CD4-positive, CD25-positive, alpha-beta regulatory T cell (primary cell): ENCODE measurements around the gene LRMDA. TPM values are rescaled to one million over a fixed set of nuclear protein-coding genes. Genes with fewer than 3 reads are reported as not detected.

Source experiments
- ATAC-seq, 2 donors: fragments of 150-1000 bp; cut with Tn5 transposase; one replicate each; pipeline ENCODE4 v1.10.0; 2021; ENCODE audit warnings: low read depth in 2 of 2, moderate number of reproducible peaks in 2 of 2, moderate library complexity in 1 of 2
- DNase-seq, 3 donors: peaks; one replicate each; pipeline versions ENCODE4 v3.0.0 to v3.0.0-alpha.2; 2012 to 2022; ENCODE audit warnings: mixed read lengths in 1 of 3
- H3K27ac ChIP-seq: one replicate; pipeline ENCODE4 v1.7.0; 2013; ENCODE audit warnings: mild to moderate bottlenecking, low read length; ENCODE audit not compliant: insufficient read depth, poor library complexity, severe bottlenecking
- H3K27me3 ChIP-seq: one replicate; pipeline ENCODE4 v1.7.0; 2013; ENCODE audit warnings: low read length; ENCODE audit not compliant: control insufficient read depth, insufficient read depth
- H3K36me3 ChIP-seq: one replicate; pipeline ENCODE4 v1.7.0; 2013; ENCODE audit warnings: mild to moderate bottlenecking, low read length, moderate library complexity; ENCODE audit not compliant: control insufficient read depth, insufficient read depth
- H3K4me1 ChIP-seq: 2 replicates; pipeline ENCODE4 v1.7.0; 2013; ENCODE audit warnings: mild to moderate bottlenecking, low read length; ENCODE audit not compliant: insufficient read depth, control insufficient read depth, poor library complexity, severe bottlenecking
- H3K4me3 ChIP-seq: one replicate; pipeline ENCODE4 v1.7.0; 2013; ENCODE audit warnings: low read depth, mild to moderate bottlenecking, low read length, moderate library complexity
- H3K9me3 ChIP-seq, 2 experiments: 1 replicate in 1 of 2; 2 replicates in 1 of 2; pipeline ENCODE4 v1.7.0; 2013; ENCODE audit warnings: low read length in 2 of 2, mild to moderate bottlenecking in 1 of 2, moderate library complexity in 1 of 2; ENCODE audit not compliant: control insufficient read depth in 2 of 2
- H3K27ac Mint-ChIP-seq, 3 donors: one replicate each; pipeline ENCODE4 v1.8.0; 2020 to 2022; ENCODE audit warnings: mild to moderate bottlenecking in 3 of 3, mixed read lengths in 3 of 3, moderate library complexity in 2 of 3
- H3K27me3 Mint-ChIP-seq: one replicate; pipeline ENCODE4 v1.8.0; 2022; ENCODE audit warnings: mild to moderate bottlenecking, mixed read lengths
- H3K36me3 Mint-ChIP-seq: one replicate; pipeline ENCODE4 v1.8.0; 2020; ENCODE audit warnings: mixed read lengths
- H3K4me1 Mint-ChIP-seq, 4 donors: one replicate each; pipeline ENCODE4 v1.8.0; 2020 to 2022; ENCODE audit warnings: mixed read lengths in 4 of 4, mild to moderate bottlenecking in 1 of 4
- H3K4me3 Mint-ChIP-seq, 4 donors: one replicate each; pipeline ENCODE4 v1.8.0; 2020 to 2022; ENCODE audit warnings: mild to moderate bottlenecking in 4 of 4, mixed read lengths in 4 of 4, moderate library complexity in 3 of 4
- H3K9me3 Mint-ChIP-seq, 7 donors: one replicate each; pipeline ENCODE4 v1.8.0; 2020 to 2022; ENCODE audit warnings: mixed read lengths in 7 of 7, mild to moderate bottlenecking in 3 of 7, moderate library complexity in 2 of 7
- polyA plus RNA-seq, 4 donors: library from polyadenylated mRNA; unstranded; fragments of 300-500 nt; fragmentation: Illumina TruSeq; gene quantifications; one replicate each; pipeline ENCODE4 v1.2.3, GENCODE V29; 2021
- total RNA-seq: library from RNA; stranded (reverse); gene quantifications from one replicate; pipeline ENCODE4 v1.2.3, GENCODE V29; 2022

Gene LRMDA
- total and polyA plus RNA-seq, 5 donors from 2014 or later, result 0.10 TPM; not detected in 4

- H3K4me1 Mint-ChIP-seq, result no peaks in the 10 kb centered on the region
- Histone ChIP-seq H3K4me1 (no peaks in the 10 kb centered on the region), H3K9me3 (no peaks in the 10 kb centered on the region), H3K4me3 (no peak overlapping the region), H3K36me3 (no peaks in the 10 kb centered on the region), H3K27ac (no peak overlapping the region), H3K27me3 (no peaks in the 10 kb centered on the region)
- no peaks in the 10 kb centered on the region for H3K36me3 Mint-ChIP-seq
- no peak overlapping the region for H3K27ac Mint-ChIP-seq
- H3K9me3 Mint-ChIP-seq, result peaks cover 0 to 3% (median 0%) of the 10 kb centered on the region in 7 donors
- DNase-seq, result no peak
- ATAC-seq, result no peak
- no peak overlapping the region for H3K4me3 Mint-ChIP-seq
- no peaks in the 10 kb centered on the region for H3K27me3 Mint-ChIP-seq
These were observed 480.0 kb downstream of the LRMDA start for GRCh38 chr10:75911426-75911825.

GRCh38 chr10:75916906-75917305 is 485.5 kb downstream of the LRMDA start:
- H3K27ac ChIP-seq, result no peak overlapping the region
- no peak overlapping the region for H3K4me3 Mint-ChIP-seq
- no peaks in the 10 kb centered on the region for H3K36me3 ChIP-seq
- H3K9me3 Mint-ChIP-seq, result peaks cover 0 to 4% (median 0%) of the 10 kb centered on the region in 7 donors
- H3K4me3 ChIP-seq, result no peak overlapping the region
- DNase-seq, result no peak
- no peaks in the 10 kb centered on the region for H3K4me1 Mint-ChIP-seq
- H3K27ac Mint-ChIP-seq, result no peak overlapping the region
- no peak for ATAC-seq
- H3K36me3 Mint-ChIP-seq, result no peaks in the 10 kb centered on the region
- H3K9me3 ChIP-seq, result no peaks in the 10 kb centered on the region
- no peaks in the 10 kb centered on the region for H3K4me1 ChIP-seq
- H3K27me3 Mint-ChIP-seq, result no peaks in the 10 kb centered on the region
- H3K27me3 ChIP-seq, result no peaks in the 10 kb centered on the region

GRCh38 chr10:75919913-75920312 is 488.5 kb downstream of the LRMDA start:
- Mint-ChIP-seq H3K27me3 (peaks cover 4% of the 10 kb centered on the region), H3K27ac (no peak overlapping the region), H3K9me3 (peaks cover 0 to 4% (median 0%) of the 10 kb centered on the region in 7 donors), H3K4me3 (no peak overlapping the region), H3K4me1 (no peaks in the 10 kb centered on the region), H3K36me3 (no peaks in the 10 kb centered on the region)
- Histone ChIP-seq H3K4me1 (no peaks in the 10 kb centered on the region), H3K27me3 (no peaks in the 10 kb centered on the region), H3K9me3 (no peaks in the 10 kb centered on the region), H3K36me3 (no peaks in the 10 kb centered on the region), H3K27ac (no peak overlapping the region), H3K4me3 (no peak overlapping the region)
- DNase-seq (no peak), ATAC-seq (no peak)

GRCh38 chr10:75922435-75922834 is 491.0 kb downstream of the LRMDA start:
- Histone ChIP-seq H3K27ac (no peak overlapping the region), H3K4me3 (no peak overlapping the region), H3K27me3 (no peaks in the 10 kb centered on the region), H3K4me1 (no peaks in the 10 kb centered on the region), H3K9me3 (no peaks in the 10 kb centered on the region), H3K36me3 (no peaks in the 10 kb centered on the region)
- no peak overlapping the region for H3K4me3 Mint-ChIP-seq
- ATAC-seq, result no peak
- H3K27ac Mint-ChIP-seq, result no peak overlapping the region
- peaks cover 0 to 4% (median 0%) of the 10 kb centered on the region in 7 donors for H3K9me3 Mint-ChIP-seq
- peaks cover 4% of the 10 kb centered on the region for H3K27me3 Mint-ChIP-seq
- H3K4me1 Mint-ChIP-seq, result no peaks in the 10 kb centered on the region
- no peaks in the 10 kb centered on the region for H3K36me3 Mint-ChIP-seq
- DNase-seq, result no peak

- Histone ChIP-seq H3K27me3 (no peaks in the 10 kb centered on the region), H3K9me3 (no peaks in the 10 kb centered on the region), H3K4me3 (no peak overlapping the region), H3K4me1 (no peaks in the 10 kb centered on the region), H3K36me3 (no peaks in the 10 kb centered on the region), H3K27ac (no peak overlapping the region)
- Mint-ChIP-seq H3K4me3 (no peak overlapping the region), H3K4me1 (no peaks in the 10 kb centered on the region), H3K27me3 (peaks cover 4% of the 10 kb centered on the region), H3K9me3 (peaks cover 0 to 3% (median 0%) of the 10 kb centered on the region in 7 donors), H3K27ac (no peak overlapping the region), H3K36me3 (no peaks in the 10 kb centered on the region)
- DNase-seq (no peak), ATAC-seq (no peak)
These were observed 493.0 kb downstream of the LRMDA start for GRCh38 chr10:75924309-75924902.

GRCh38 chr10:75925999-75926398 is 494.6 kb downstream of the LRMDA start:
- H3K4me3 Mint-ChIP-seq, result no peak overlapping the region
- Histone ChIP-seq H3K9me3 (no peaks in the 10 kb centered on the region), H3K4me1 (no peaks in the 10 kb centered on the region), H3K27me3 (no peaks in the 10 kb centered on the region), H3K4me3 (no peak overlapping the region), H3K36me3 (no peaks in the 10 kb centered on the region), H3K27ac (no peak overlapping the region)
- no peak overlapping the region for H3K27ac Mint-ChIP-seq
- peaks cover 4% of the 10 kb centered on the region for H3K27me3 Mint-ChIP-seq
- no peak for ATAC-seq
- H3K4me1 Mint-ChIP-seq, result no peaks in the 10 kb centered on the region
- no peaks in the 10 kb centered on the region for H3K36me3 Mint-ChIP-seq
- no peak for DNase-seq
- H3K9me3 Mint-ChIP-seq, result peaks cover 0 to 3% (median 0%) of the 10 kb centered on the region in 7 donors

- Histone ChIP-seq H3K4me3 (no peak overlapping the region), H3K27ac (no peak overlapping the region), H3K36me3 (no peaks in the 10 kb centered on the region), H3K27me3 (no peaks in the 10 kb centered on the region), H3K4me1 (no peaks in the 10 kb centered on the region), H3K9me3 (no peaks in the 10 kb centered on the region)
- Mint-ChIP-seq H3K27me3 (peaks cover 4% of the 10 kb centered on the region), H3K27ac (no peak overlapping the region), H3K4me3 (no peak overlapping the region), H3K4me1 (no peaks in the 10 kb centered on the region), H3K36me3 (no peaks in the 10 kb centered on the region), H3K9me3 (peaks cover 0 to 3% (median 0%) of the 10 kb centered on the region in 7 donors)
- ATAC-seq, result peak in 1 of 2 donors; percentile 25
- no peak for DNase-seq
These were observed 495.3 kb downstream of the LRMDA start for GRCh38 chr10:75926763-75927162.

GRCh38 chr10:75928231-75928630 is 496.8 kb downstream of the LRMDA start:
- H3K27ac ChIP-seq, result no peak overlapping the region
- H3K27me3 Mint-ChIP-seq, result peaks cover under 1% of the 10 kb centered on the region
- DNase-seq, result no peak
- no peak for ATAC-seq
- H3K4me1 Mint-ChIP-seq, result no peaks in the 10 kb centered on the region
- H3K4me1 ChIP-seq, result no peaks in the 10 kb centered on the region
- H3K27ac Mint-ChIP-seq, result no peak overlapping the region
- no peaks in the 10 kb centered on the region for H3K9me3 ChIP-seq
- no peaks in the 10 kb centered on the region for H3K27me3 ChIP-seq
- no peak overlapping the region for H3K4me3 ChIP-seq
- H3K36me3 Mint-ChIP-seq, result no peaks in the 10 kb centered on the region
- no peaks in the 10 kb centered on the region for H3K9me3 Mint-ChIP-seq
- H3K4me3 Mint-ChIP-seq, result no peak overlapping the region
- no peaks in the 10 kb centered on the region for H3K36me3 ChIP-seq
